ENCODE results near the gene CD48. TPM values are rescaled to one million over a fixed set of nuclear protein-coding genes. Genes with fewer than 3 reads are reported as not detected.
A peak's percentile ranks its signal among the peaks of the same experiment; 100 is the strongest.
"Not testable (repeated sequence)": the region's sequence is repeated elsewhere in the genome, so short reads cannot be mapped to it uniquely, and the experiment has no call there.

Gene CD48
- total RNA-seq, 3 donors from 2014 or later = 5.4 to 12.3 (median 8.8) TPM

DNA sequence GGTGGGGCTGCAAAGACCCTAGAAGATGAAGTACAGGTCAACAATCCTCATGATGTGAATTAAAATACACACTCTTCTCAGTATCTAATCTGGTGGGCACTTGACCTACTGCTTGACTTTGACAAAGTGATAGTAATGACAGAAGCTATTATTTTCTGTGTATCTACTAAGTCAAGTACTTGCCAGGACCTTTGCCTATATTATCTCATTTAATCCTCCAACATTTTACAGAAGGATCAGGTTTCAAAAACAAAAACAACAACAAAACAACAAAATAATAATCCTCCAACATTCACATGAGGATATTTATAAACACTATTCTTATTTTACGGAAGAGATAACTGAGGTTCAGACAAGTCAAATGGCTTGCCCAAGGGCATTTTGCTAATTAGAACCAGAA is 4.4 kb upstream of the CD48 start:
- no peak for DNase-seq (ENCODE audit: low spot score in 2 of 2)
- Histone ChIP-seq H3K36me3 (no peaks in the 10 kb centered on the region), H3K27ac (no peak overlapping the region), H3K27me3 (peaks cover 0 to under 1% of the 10 kb centered on the region in 2 donors), H3K4me1 (no peaks in the 10 kb centered on the region), H3K9me3 (no peaks in the 10 kb centered on the region), H3K4me3 (no peak overlapping the region)
- TF ChIP-seq POLR2A (IDR thresholded peaks at IDR 0.05) = no peak
- TF ChIP-seq, protein P1, sequence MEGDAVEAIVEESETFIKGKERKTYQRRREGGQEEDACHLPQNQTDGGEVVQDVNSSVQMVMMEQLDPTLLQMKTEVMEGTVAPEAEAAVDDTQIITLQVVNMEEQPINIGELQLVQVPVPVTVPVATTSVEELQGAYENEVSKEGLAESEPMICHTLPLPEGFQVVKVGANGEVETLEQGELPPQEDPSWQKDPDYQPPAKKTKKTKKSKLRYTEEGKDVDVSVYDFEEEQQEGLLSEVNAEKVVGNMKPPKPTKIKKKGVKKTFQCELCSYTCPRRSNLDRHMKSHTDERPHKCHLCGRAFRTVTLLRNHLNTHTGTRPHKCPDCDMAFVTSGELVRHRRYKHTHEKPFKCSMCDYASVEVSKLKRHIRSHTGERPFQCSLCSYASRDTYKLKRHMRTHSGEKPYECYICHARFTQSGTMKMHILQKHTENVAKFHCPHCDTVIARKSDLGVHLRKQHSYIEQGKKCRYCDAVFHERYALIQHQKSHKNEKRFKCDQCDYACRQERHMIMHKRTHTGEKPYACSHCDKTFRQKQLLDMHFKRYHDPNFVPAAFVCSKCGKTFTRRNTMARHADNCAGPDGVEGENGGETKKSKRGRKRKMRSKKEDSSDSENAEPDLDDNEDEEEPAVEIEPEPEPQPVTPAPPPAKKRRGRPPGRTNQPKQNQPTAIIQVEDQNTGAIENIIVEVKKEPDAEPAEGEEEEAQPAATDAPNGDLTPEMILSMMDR (IDR thresholded peaks at IDR 0.05) = no peak
- no peak for TF ChIP-seq POLR2AphosphoS5 (IDR thresholded peaks at IDR 0.05)
- intact Hi-C loops (cut with DNase I; ENCODE audit: low total_unique reads) = no loop called here

DNA sequence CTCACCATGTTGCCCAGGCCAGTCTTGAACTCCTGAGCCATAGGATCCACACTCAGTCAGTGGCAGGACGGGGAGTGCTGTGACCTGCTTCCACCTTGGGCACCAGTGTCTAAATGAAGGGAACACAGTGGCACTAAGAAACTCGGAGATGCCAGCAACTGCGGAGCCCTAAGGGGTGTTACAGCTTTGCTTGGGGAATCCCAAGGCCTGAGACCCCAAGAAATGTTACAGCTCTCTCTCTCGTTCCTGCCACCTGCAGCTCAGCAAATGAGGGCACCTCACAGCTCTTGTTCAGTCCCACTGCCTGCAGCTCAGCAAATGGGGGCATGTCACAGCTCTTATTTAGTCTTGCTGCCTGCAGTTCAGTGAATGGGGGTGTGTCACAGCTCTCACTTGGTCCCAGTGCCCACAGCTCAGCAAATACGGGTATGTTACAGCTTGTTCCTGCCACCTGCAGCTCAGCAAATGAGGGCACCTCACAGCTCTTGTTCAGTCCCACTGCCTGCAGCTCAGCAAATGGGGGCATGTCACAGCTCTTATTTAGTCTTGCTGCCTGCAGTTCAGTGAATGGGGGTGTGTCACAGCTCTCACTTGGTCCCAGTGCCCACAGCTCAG is 2.5 kb upstream of the CD48 start:
- not testable (repeated sequence) for H3K27ac ChIP-seq; H3K36me3 ChIP-seq; H3K4me3 ChIP-seq; H3K27me3 ChIP-seq; H3K4me1 ChIP-seq; DNase-seq (ENCODE audit: low spot score in 2 of 2); H3K9me3 ChIP-seq
- intact Hi-C loops (cut with DNase I; ENCODE audit: low total_unique reads) = loop anchor here (5.0 kb wide), 1 partner anchor 172 kb away; no protein-coding TSS in a partner anchor

DNA sequence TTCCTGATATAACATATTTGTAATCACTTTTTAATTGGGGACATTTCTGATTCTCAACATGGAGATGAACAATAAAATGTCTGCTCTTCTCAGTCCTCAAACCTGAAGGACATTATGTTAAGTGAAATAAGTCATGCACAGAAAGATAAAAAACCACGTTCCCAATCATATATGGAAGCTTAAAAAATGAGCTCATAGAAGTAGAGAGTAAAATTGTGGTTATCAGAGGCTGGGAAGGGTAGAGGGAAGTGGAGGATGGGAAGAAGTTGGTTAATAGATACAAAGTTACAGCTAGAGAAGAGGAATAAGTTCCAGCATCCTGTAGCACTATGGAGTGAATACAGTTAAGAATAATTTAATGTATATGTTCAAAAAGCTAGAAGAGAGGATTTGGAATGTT is 1.5 kb upstream of the CD48 start:
- DNase-seq (ENCODE audit: low spot score in 2 of 2) = no peak
- Histone ChIP-seq H3K27me3 (peaks cover 0 to 3% of the 10 kb centered on the region in 2 donors), H3K4me1 (no peaks in the 10 kb centered on the region), H3K27ac (no peak overlapping the region), H3K36me3 (no peaks in the 10 kb centered on the region), H3K4me3 (no peak overlapping the region), H3K9me3 (no peaks in the 10 kb centered on the region)
- TF ChIP-seq POLR2AphosphoS5 (IDR thresholded peaks at IDR 0.05) (no peak), POLR2A (IDR thresholded peaks at IDR 0.05) (no peak)
- TF ChIP-seq, protein P1 (IDR thresholded peaks at IDR 0.05) = no peak
- intact Hi-C loops (cut with DNase I; ENCODE audit: low total_unique reads) = loop anchor here (5.0 kb wide), 1 partner anchor 171 kb away; no protein-coding TSS in a partner anchor

DNA sequence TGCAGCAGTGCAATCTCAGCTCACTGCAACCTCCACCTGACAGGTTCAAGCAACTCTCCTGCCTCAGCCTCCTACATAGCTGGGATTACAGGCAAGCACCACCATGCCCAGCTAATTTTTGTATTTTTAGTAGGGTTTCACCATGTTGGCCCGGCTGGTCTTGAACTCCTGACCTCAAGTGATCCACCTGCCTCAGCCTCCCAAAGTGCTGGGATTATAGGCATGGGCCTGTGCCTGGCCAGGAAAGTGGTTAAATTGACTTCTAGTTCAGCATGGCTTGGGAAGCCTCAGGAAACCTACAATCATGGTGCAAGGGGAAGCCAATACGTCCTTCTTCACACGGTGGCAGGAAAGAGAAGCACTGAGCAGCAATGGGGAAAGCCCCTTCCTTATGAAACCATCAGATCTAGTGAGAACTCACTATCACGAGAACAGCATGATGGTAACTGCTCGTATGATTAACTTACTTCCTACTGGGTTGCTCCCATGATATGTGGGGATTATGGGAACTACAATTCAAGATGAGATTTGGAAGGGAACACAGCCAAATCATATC is 981 bp upstream of the CD48 start:
- not testable (repeated sequence) for H3K36me3 ChIP-seq; H3K9me3 ChIP-seq; DNase-seq (ENCODE audit: low spot score in 2 of 2); H3K27me3 ChIP-seq; H3K4me3 ChIP-seq; H3K4me1 ChIP-seq; H3K27ac ChIP-seq
- intact Hi-C loops (cut with DNase I; ENCODE audit: low total_unique reads) = loop anchor here (5.0 kb wide), 1 partner anchor 170 kb away; no protein-coding TSS in a partner anchor

DNA sequence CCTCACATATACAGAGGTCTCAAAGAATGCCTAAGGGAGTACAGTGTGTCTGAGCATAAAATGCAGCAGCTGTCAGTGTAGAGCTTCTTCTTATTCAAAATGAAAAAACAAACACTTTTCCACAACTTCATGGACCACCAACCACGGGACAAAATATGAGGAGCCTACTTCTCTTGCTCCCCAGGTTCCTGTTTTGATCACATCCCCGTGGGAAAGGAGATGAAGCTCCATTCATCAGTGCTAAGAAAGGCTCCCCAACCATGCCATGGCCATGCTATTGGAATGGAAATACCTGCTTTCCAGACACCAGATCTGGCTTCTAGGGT is 383 bp downstream of the CD48 start:
- H3K27ac ChIP-seq = no peak overlapping the region
- no peaks in the 10 kb centered on the region for H3K36me3 ChIP-seq
- peak overlapping the region in 1 of 3 donors; percentile 18 for H3K4me3 ChIP-seq
- no peak for DNase-seq (ENCODE audit: low spot score in 2 of 2)
- no peaks in the 10 kb centered on the region for H3K9me3 ChIP-seq
- peaks cover 0 to 3% of the 10 kb centered on the region in 2 donors for H3K27me3 ChIP-seq
- TF ChIP-seq, protein P1 (IDR thresholded peaks at IDR 0.05) = no peak
- no peak for TF ChIP-seq POLR2A (IDR thresholded peaks at IDR 0.05)
- TF ChIP-seq POLR2AphosphoS5 (IDR thresholded peaks at IDR 0.05) = no peak
- no peaks in the 10 kb centered on the region for H3K4me1 ChIP-seq
- intact Hi-C loops (cut with DNase I; ENCODE audit: low total_unique reads) = loop anchor here (5.0 kb wide), 1 partner anchor 169 kb away; no protein-coding TSS in a partner anchor

DNA sequence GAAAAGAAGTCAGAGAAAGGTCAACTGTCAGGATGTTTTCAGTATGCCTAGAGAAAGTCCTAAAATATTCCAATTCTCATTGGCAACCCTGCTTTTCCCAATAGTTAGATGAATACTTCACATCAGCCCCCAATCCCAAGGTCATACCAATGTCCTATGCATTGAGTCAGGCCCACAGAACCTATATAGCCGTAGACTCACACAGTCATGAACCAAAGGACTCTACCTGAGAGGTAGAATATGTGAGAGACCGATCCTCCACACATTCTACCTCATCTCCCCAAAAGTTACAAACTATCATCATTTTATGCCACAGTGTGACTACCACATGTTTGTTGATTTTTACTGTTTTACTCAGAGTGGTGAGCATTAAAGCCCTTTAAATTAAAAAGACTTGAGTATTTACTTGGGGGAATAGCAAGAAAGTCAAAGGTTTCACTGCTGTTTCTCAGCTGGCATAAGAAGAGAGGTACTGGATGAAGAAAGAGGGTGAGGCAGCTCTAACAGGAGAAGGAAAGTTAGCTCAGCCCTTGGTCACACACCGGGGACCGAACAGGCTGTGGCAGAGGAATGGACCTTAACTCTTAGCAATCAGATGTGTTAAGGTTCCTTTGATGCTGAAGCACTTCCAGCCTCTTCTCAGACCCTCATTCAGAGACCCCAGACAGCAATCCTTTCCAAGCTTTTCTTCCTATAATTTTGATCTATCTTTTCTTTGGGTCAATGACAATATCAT is 937 bp downstream of the CD48 start:
- intact Hi-C loops (cut with DNase I; ENCODE audit: low total_unique reads) = loop anchor here (5.0 kb wide), 1 partner anchor 168 kb away; no protein-coding TSS in a partner anchor
- TF ChIP-seq POLR2AphosphoS5 (IDR thresholded peaks at IDR 0.05) = no peak
- H3K4me3 ChIP-seq = peak overlapping the region in 1 of 3 donors; percentile 18

More for the DNA sequence above, 937 bp downstream of the CD48 start:
- Histone ChIP-seq H3K27me3 (peaks cover 0 to 3% of the 10 kb centered on the region in 2 donors), H3K9me3 (no peaks in the 10 kb centered on the region), H3K36me3 (no peaks in the 10 kb centered on the region), H3K27ac (no peak overlapping the region), H3K4me1 (no peaks in the 10 kb centered on the region)
- no peak for DNase-seq (ENCODE audit: low spot score in 2 of 2)
